ENCODE results near the gene MAPKBP1. TPM values are rescaled to one million over a fixed set of nuclear protein-coding genes. Genes with fewer than 3 reads are reported as not detected.

The MAPKBP1 gene
- total RNA-seq, 1 experiment from 2014 or later: 13.7 TPM

- DNase-seq: no peak
- peak overlapping the region in 2 of 3 experiments; percentile 40 to 74; a peak in 3 of 7 replicates for H3K27ac Mint-ChIP-seq
- Histone ChIP-seq H3K4me2 (ENCODE audit: insufficient read depth, insufficient read length, low read length) (no peak overlapping the region), H3K9me3 (ENCODE audit: control insufficient read depth, low read depth, low read length) (no peaks in the 10 kb centered on the region), H3K27me3 (ENCODE audit: insufficient read depth, low read length) (no peaks in the 10 kb centered on the region), H4K91ac (ENCODE audit: insufficient read length, low read depth, low read length) (no peak overlapping the region), H2BK12ac (ENCODE audit: insufficient read length, low read depth, low read length) (no peak overlapping the region), H3K14ac (ENCODE audit: insufficient read depth, low read length) (no peak overlapping the region), H3K79me1 (ENCODE audit: insufficient read depth, low read depth, low read length, poor library complexity, severe bottlenecking) (no peaks in the 10 kb centered on the region), H3K56ac (ENCODE audit: insufficient read length, low read depth, low read length) (no peak overlapping the region), H2AFZ (ENCODE audit: low read length) (no peak overlapping the region), H4K8ac (replicated peaks; ENCODE audit: insufficient read length, low read depth, low read length) (no peak overlapping the region), H3K9ac (ENCODE audit: extremely low read depth, insufficient read length, low read length) (no peak overlapping the region), H4K20me1 (ENCODE audit: control insufficient read depth, insufficient read depth, insufficient read length) (no peaks in the 10 kb centered on the region), H3K23ac (ENCODE audit: insufficient read length, low read depth, low read length) (no peak overlapping the region), H2AK5ac (ENCODE audit: insufficient read length, low read length) (no peak overlapping the region), H3K79me2 (ENCODE audit: insufficient read depth, low read length) (no peaks in the 10 kb centered on the region), H3K18ac (ENCODE audit: insufficient read length, low read depth, low read length) (no peak overlapping the region), H2BK15ac (ENCODE audit: low read depth, low read length) (no peak overlapping the region), H3K4me1 (ENCODE audit: insufficient read depth, low read length) (no peaks in the 10 kb centered on the region), H3K27ac (ENCODE audit: insufficient read length, low read depth, low read length) (no peak overlapping the region), H3K23me2 (ENCODE audit: insufficient read length, low read depth, low read length, poor library complexity, severe bottlenecking) (peaks cover 10% of the 10 kb centered on the region), H2BK20ac (ENCODE audit: low read depth, low read length, poor library complexity, severe bottlenecking) (no peak overlapping the region), H2BK5ac (ENCODE audit: insufficient read length, low read length) (no peak overlapping the region), H4K5ac (ENCODE audit: insufficient read length, low read depth, low read length) (no peak overlapping the region), H3T11ph (ENCODE audit: low read length) (no peak overlapping the region), H3K4ac (ENCODE audit: low read depth, low read length) (no peak overlapping the region), H2BK120ac (ENCODE audit: low read depth, low read length, poor library complexity, severe bottlenecking) (no peak overlapping the region)
- WGBS (ENCODE audit: extremely low coverage, insufficient read length, low lambda C conversion rate): no CpG with 5 or more reads among the region's 13 CpGs
- H3K4me1 Mint-ChIP-seq: peaks cover 11 to 19% of the 10 kb centered on the region in 2 experiments
- H3K27me3 Mint-ChIP-seq (ENCODE audit: low read depth): no peaks in the 10 kb centered on the region
- peak overlapping the region; percentile 32 to 55; a peak in 4 of 5 replicates for H3K4me3 Mint-ChIP-seq
- no peak for TF ChIP-seq CTCF (conservative IDR thresholded peaks at IDR 0.05)
- peaks cover 3 to 7% (median 5%) of the 10 kb centered on the region in 3 experiments; a peak in 5 of 7 replicates for H3K36me3 Mint-ChIP-seq (ENCODE audit: insufficient read depth in 1 of 3, low read depth in 3 of 3)
- H3K9me3 Mint-ChIP-seq: no peaks in the 10 kb centered on the region
These were observed 51.6 kb downstream of the MAPKBP1 start for GRCh38 chr15:41825572-41826535.
